Neural crest cell (in vitro differentiated cells): Measurements from ENCODE around the gene LDAH. TPM values are rescaled to one million over a fixed set of nuclear protein-coding genes. Genes with fewer than 3 reads are reported as not detected.

Experiments used
- DNase-seq: peaks from one replicate; pipeline ENCODE4 v3.0.0; 2021; ENCODE audit warnings: low read depth, mixed read lengths, low spot score
- H3K27ac Mint-ChIP-seq: one replicate; pipeline ENCODE4 v1.8.0; 2021; ENCODE audit warnings: mild to moderate bottlenecking, mixed read lengths; ENCODE audit not compliant: unreplicated experiment
- H3K27me3 Mint-ChIP-seq: 2 replicates; pipeline ENCODE4 v1.8.0; 2021; ENCODE audit warnings: low read depth, mild to moderate bottlenecking, mixed read lengths
- H3K36me3 Mint-ChIP-seq: 2 replicates; pipeline ENCODE4 v1.8.0; 2021; ENCODE audit warnings: low read depth, mild to moderate bottlenecking, mixed read lengths
- H3K4me1 Mint-ChIP-seq: 2 replicates; pipeline ENCODE4 v1.8.0; 2021; ENCODE audit warnings: mixed read lengths
- H3K4me3 Mint-ChIP-seq: one replicate; pipeline ENCODE4 v1.8.0; 2021; ENCODE audit warnings: mild to moderate bottlenecking, mixed read lengths
- H3K9me3 Mint-ChIP-seq: 2 replicates; pipeline ENCODE4 v1.8.0; 2021; ENCODE audit warnings: mixed read lengths
- CTCF ChIP-seq: fragments of 200-600 bp; sonication (generic); conservative IDR thresholded peaks from 2 replicates; pipeline ENCODE4 v1.5.0; 2021; ENCODE audit warnings: antibody characterized with exemption, mild to moderate bottlenecking
- total RNA-seq: library from RNA; stranded (reverse); gene quantifications from 2 replicates; pipeline ENCODE4 v1.2.1, GENCODE V29; 2021

Gene LDAH
- total RNA-seq, 1 donor from 2014 or later = 49.7 TPM

GRCh38 chr2:20747317-20747716, 75.6 kb downstream of the LDAH start:
- Mint-ChIP-seq H3K27ac (no peak overlapping the region), H3K27me3 (no peaks in the 10 kb centered on the region), H3K36me3 (peaks cover 8% of the 10 kb centered on the region)

GRCh38 chr2:20745924-20746555, 76.9 kb downstream of the LDAH start:
- H3K36me3 Mint-ChIP-seq = peaks cover 17% of the 10 kb centered on the region
- no peaks in the 10 kb centered on the region for H3K4me1 Mint-ChIP-seq
- no peak overlapping the region for H3K27ac Mint-ChIP-seq
- no peak for DNase-seq
- H3K27me3 Mint-ChIP-seq = no peaks in the 10 kb centered on the region
- no peak overlapping the region for H3K4me3 Mint-ChIP-seq
- H3K9me3 Mint-ChIP-seq = no peaks in the 10 kb centered on the region
- TF ChIP-seq CTCF = no peak

More at GRCh38 chr2:20747317-20747716, 75.6 kb downstream of the LDAH start:
- H3K4me1 Mint-ChIP-seq = no peaks in the 10 kb centered on the region
- H3K4me3 Mint-ChIP-seq = no peak overlapping the region
- DNase-seq = no peak
- TF ChIP-seq CTCF = no peak
- H3K9me3 Mint-ChIP-seq = no peaks in the 10 kb centered on the region

GRCh38 chr2:20744366-20745335, 78.2 kb downstream of the LDAH start:
- DNase-seq = no peak
- Mint-ChIP-seq H3K27ac (no peak overlapping the region), H3K9me3 (no peaks in the 10 kb centered on the region), H3K27me3 (no peaks in the 10 kb centered on the region), H3K36me3 (peaks cover 12% of the 10 kb centered on the region), H3K4me3 (no peak overlapping the region), H3K4me1 (no peaks in the 10 kb centered on the region)
- no peak for TF ChIP-seq CTCF

GRCh38 chr2:20738772-20739171, 84.1 kb downstream of the LDAH start:
- H3K9me3 Mint-ChIP-seq = no peaks in the 10 kb centered on the region
- DNase-seq = no peak
- no peaks in the 10 kb centered on the region for H3K27me3 Mint-ChIP-seq
- peaks cover 18% of the 10 kb centered on the region for H3K36me3 Mint-ChIP-seq
- no peaks in the 10 kb centered on the region for H3K4me1 Mint-ChIP-seq
- no peak for TF ChIP-seq CTCF
- no peak overlapping the region for H3K4me3 Mint-ChIP-seq
- H3K27ac Mint-ChIP-seq = no peak overlapping the region

- no peak for DNase-seq
- no peak for TF ChIP-seq CTCF
- H3K9me3 Mint-ChIP-seq = no peaks in the 10 kb centered on the region
- H3K36me3 Mint-ChIP-seq = peaks cover 15% of the 10 kb centered on the region
- no peaks in the 10 kb centered on the region for H3K4me1 Mint-ChIP-seq
- no peak overlapping the region for H3K4me3 Mint-ChIP-seq
- no peak overlapping the region for H3K27ac Mint-ChIP-seq
- H3K27me3 Mint-ChIP-seq = no peaks in the 10 kb centered on the region
Measured at GRCh38 chr2:20737505-20737904, 85.4 kb downstream of the LDAH start.
